Stimulated activated CD8-positive, alpha-beta memory T cell treated with anti-CD3 and anti-CD28 coated beads, Interleukin-15, amount 100 ng/mL, for 48 hours (primary cell): ENCODE measurements around the gene PCDH12.

ENCODE experiments used
- DNase-seq, 2 donors: peaks; one replicate each; pipeline ENCODE4 v3.0.0-alpha.2; 2020; ENCODE audit warnings: low read depth in 2 of 2

PCDH12 gene

GRCh38 chr5:141909212-141909611 lies 48.8 kb downstream of the PCDH12 start:
- DNase-seq: no peak

GRCh38 chr5:141908796-141909195 lies 49.2 kb downstream of the PCDH12 start:
- no peak for DNase-seq

- no peak for DNase-seq
These were observed 51.0 kb downstream of the PCDH12 start for GRCh38 chr5:141906972-141907371.

GRCh38 chr5:141906517-141906916 lies 51.5 kb downstream of the PCDH12 start:
- DNase-seq: no peak

GRCh38 chr5:141904551-141904950 lies 53.5 kb downstream of the PCDH12 start:
- DNase-seq: no peak

GRCh38 chr5:141903261-141903660 lies 54.7 kb downstream of the PCDH12 start:
- DNase-seq: no peak

- no peak for DNase-seq
These were observed 55.8 kb downstream of the PCDH12 start for GRCh38 chr5:141902015-141902814.

GRCh38 chr5:141898448-141899049 lies 59.5 kb downstream of the PCDH12 start:
- DNase-seq: no peak

GRCh38 chr5:141897425-141897824 lies 60.6 kb downstream of the PCDH12 start:
- DNase-seq: no peak
